H9 (cell line): ENCODE data around the gene ENKD1. TPM values are rescaled to one million over a fixed set of nuclear protein-coding genes. Genes with fewer than 3 reads are reported as not detected.

Experiments
- DNase-seq: peaks from one replicate; pipeline ENCODE4 v3.0.0-alpha.2; 2017
- H2AFZ ChIP-seq: one replicate; pipeline ENCODE4 v1.6.1; 2013; ENCODE audit warnings: mild to moderate bottlenecking, low read length, control low read depth, moderate library complexity
- H2AK5ac ChIP-seq: 2 replicates; pipeline ENCODE4 v1.6.1; 2013; ENCODE audit warnings: low read length, control low read depth, mixed read lengths; ENCODE audit not compliant: insufficient read length
- H2BK120ac ChIP-seq: one replicate; pipeline ENCODE4 v1.6.1; 2013; ENCODE audit warnings: low read depth, mild to moderate bottlenecking, low read length, control low read depth, inconsistent platforms; ENCODE audit not compliant: poor library complexity, severe bottlenecking
- H2BK12ac ChIP-seq: 2 replicates; pipeline ENCODE4 v1.6.1; 2013; ENCODE audit warnings: low read length, control low read depth, mixed read lengths, low read depth; ENCODE audit not compliant: insufficient read length
- H2BK15ac ChIP-seq: 2 replicates; pipeline ENCODE4 v1.6.1; 2013; ENCODE audit warnings: low read depth, low read length, control low read depth
- H2BK20ac ChIP-seq: one replicate; pipeline ENCODE4 v1.6.1; 2013; ENCODE audit warnings: low read depth, mild to moderate bottlenecking, low read length, control low read depth, inconsistent platforms; ENCODE audit not compliant: poor library complexity, severe bottlenecking
- H2BK5ac ChIP-seq: 2 replicates; pipeline ENCODE4 v1.6.1; 2013; ENCODE audit warnings: low read length, control low read depth, mixed read lengths; ENCODE audit not compliant: insufficient read length
- H3K14ac ChIP-seq: 2 replicates; pipeline ENCODE4 v1.6.1; 2013; ENCODE audit warnings: low read length, control low read depth; ENCODE audit not compliant: insufficient read depth
- H3K18ac ChIP-seq: 2 replicates; pipeline ENCODE4 v1.6.1; 2013; ENCODE audit warnings: low read depth, mild to moderate bottlenecking, mixed read lengths, low read length, control low read depth; ENCODE audit not compliant: insufficient read length
- H3K23ac ChIP-seq: 2 replicates; pipeline ENCODE4 v1.6.1; 2013; ENCODE audit warnings: low read length, control low read depth, mixed read lengths, low read depth; ENCODE audit not compliant: insufficient read length
- H3K23me2 ChIP-seq: 2 replicates; pipeline ENCODE4 v1.6.1; 2013; ENCODE audit warnings: low read depth, mild to moderate bottlenecking, mixed read lengths, low read length, control low read depth; ENCODE audit not compliant: insufficient read length, poor library complexity, severe bottlenecking
- H3K27ac ChIP-seq: 2 replicates; pipeline ENCODE4 v1.5.1; 2013; ENCODE audit warnings: low read length, control low read depth, mixed read lengths, low read depth; ENCODE audit not compliant: insufficient read length
- H3K27me3 ChIP-seq: 2 replicates; pipeline ENCODE4 v1.6.1; 2013; ENCODE audit warnings: low read length, control low read depth, inconsistent platforms; ENCODE audit not compliant: insufficient read depth
- H3K4ac ChIP-seq: 2 replicates; pipeline ENCODE4 v1.6.1; 2013; ENCODE audit warnings: low read depth, mild to moderate bottlenecking, control low read depth, inconsistent platforms, low read length, moderate library complexity
- H3K4me1 ChIP-seq: 2 replicates; pipeline ENCODE4 v1.6.1; 2013; ENCODE audit warnings: low read length, control low read depth, inconsistent platforms; ENCODE audit not compliant: insufficient read depth
- H3K4me2 ChIP-seq: 2 replicates; pipeline ENCODE4 v1.6.1; 2013; ENCODE audit warnings: low read length, control low read depth, mixed read lengths; ENCODE audit not compliant: insufficient read length, insufficient read depth
- H3K56ac ChIP-seq: 2 replicates; pipeline ENCODE4 v1.6.1; 2013; ENCODE audit warnings: low read depth, mild to moderate bottlenecking, mixed read lengths, low read length, control low read depth; ENCODE audit not compliant: insufficient read length
- H3K79me1 ChIP-seq: 2 replicates; pipeline ENCODE4 v1.6.1; 2013; ENCODE audit warnings: low read depth, mild to moderate bottlenecking, moderate library complexity, low read length, control low read depth, inconsistent platforms; ENCODE audit not compliant: insufficient read depth, poor library complexity, severe bottlenecking
- H3K79me2 ChIP-seq: 2 replicates; pipeline ENCODE4 v1.6.1; 2013; ENCODE audit warnings: low read length, control low read depth, inconsistent platforms; ENCODE audit not compliant: insufficient read depth
- H3K9ac ChIP-seq: 2 replicates; pipeline ENCODE4 v1.6.1; 2013; ENCODE audit warnings: low read length, control low read depth, mixed read lengths; ENCODE audit not compliant: insufficient read length; ENCODE audit errors: extremely low read depth
- H3K9me3 ChIP-seq: one replicate; pipeline ENCODE4 v1.6.1; 2013; ENCODE audit warnings: low read depth, low read length, inconsistent platforms; ENCODE audit not compliant: control insufficient read depth
- H3T11ph ChIP-seq: one replicate; pipeline ENCODE4 v1.6.1; 2013; ENCODE audit warnings: mild to moderate bottlenecking, low read length, control low read depth, inconsistent platforms
- H4K20me1 ChIP-seq: one replicate; pipeline ENCODE4 v1.6.1; 2013; ENCODE audit not compliant: control insufficient read depth, insufficient read length, insufficient read depth
- H4K5ac ChIP-seq: 2 replicates; pipeline ENCODE4 v1.6.1; 2013; ENCODE audit warnings: low read depth, mild to moderate bottlenecking, mixed read lengths, low read length, control low read depth; ENCODE audit not compliant: insufficient read length
- H4K8ac ChIP-seq: replicated peaks from 2 replicates; pipeline ENCODE4 v1.6.1; 2013; ENCODE audit warnings: low read length, control low read depth, mixed read lengths, low read depth; ENCODE audit not compliant: insufficient read length
- H4K91ac ChIP-seq: 2 replicates; pipeline ENCODE4 v1.6.1; 2013; ENCODE audit warnings: low read depth, mild to moderate bottlenecking, moderate library complexity, mixed read lengths, low read length, control low read depth; ENCODE audit not compliant: insufficient read length
- H3K27ac Mint-ChIP-seq, 3 experiments: 2 replicates in 2 of 3; 3 replicates in 1 of 3; pipeline ENCODE4 v1.8.0; 2020 to 2021; ENCODE audit warnings: mixed read lengths in 3 of 3, mild to moderate bottlenecking in 1 of 3, moderate library complexity in 1 of 3
- H3K27me3 Mint-ChIP-seq: 2 replicates; pipeline ENCODE4 v1.8.0; 2021; ENCODE audit warnings: low read depth, mild to moderate bottlenecking, moderate library complexity, mixed read lengths
- H3K36me3 Mint-ChIP-seq, 3 experiments: 2 replicates in 2 of 3; 3 replicates in 1 of 3; pipeline ENCODE4 v1.8.0; 2020 to 2021; ENCODE audit warnings: low read depth in 3 of 3, mixed read lengths in 3 of 3; ENCODE audit not compliant: insufficient read depth in 1 of 3
- H3K4me1 Mint-ChIP-seq, 2 experiments: 2 replicates each; pipeline ENCODE4 v1.8.0; 2020; ENCODE audit warnings: mixed read lengths in 2 of 2
- H3K4me3 Mint-ChIP-seq, 2 experiments: 2 replicates in 1 of 2; 3 replicates in 1 of 2; pipeline ENCODE4 v1.8.0; 2020 to 2021; ENCODE audit warnings: mild to moderate bottlenecking in 2 of 2, mixed read lengths in 2 of 2, moderate library complexity in 1 of 2
- H3K9me3 Mint-ChIP-seq, 2 experiments: 2 replicates in 1 of 2; 3 replicates in 1 of 2; pipeline ENCODE4 v1.8.0; 2020; ENCODE audit warnings: mild to moderate bottlenecking in 2 of 2, mixed read lengths in 2 of 2, moderate library complexity in 1 of 2
- CTCF ChIP-seq: fragments of 200-600 bp; sonication (generic); conservative IDR thresholded peaks from 3 replicates; pipeline ENCODE4 v1.8.0; 2021; ENCODE audit warnings: antibody characterized with exemption, mild to moderate bottlenecking
- WGBS: extraction: QIAGEN DNeasy Blood & Tissue Kit; methylation state at CpG from one replicate; pipeline ENCODE4 v1.1.7; 2013; ENCODE audit warnings: missing lambda C conversion rate, low lambda C conversion rate, mixed read lengths; ENCODE audit not compliant: insufficient read length; ENCODE audit errors: extremely low coverage; 5-methylcytosine and 5-hydroxymethylcytosine counted together
- total RNA-seq: library from RNA; stranded (reverse); gene quantifications from 2 replicates; pipeline ENCODE4 v1.2.1, GENCODE V29; 2021

The ENKD1 gene
- total RNA-seq, 1 experiment from 2014 or later = 9.5 TPM

- H3K9me3 Mint-ChIP-seq = no peaks in the 10 kb centered on the region; a peak in 1 of 5 replicates
- Histone ChIP-seq H4K20me1 (no peaks in the 10 kb centered on the region), H4K91ac (no peak within 1 kb of the TSS), H4K8ac (no peak within 1 kb of the TSS), H2AFZ (no peak within 1 kb of the TSS), H3K79me2 (no peaks in the 10 kb centered on the region), H2BK15ac (no peak within 1 kb of the TSS; the same call in 1 of the 2 replicates), H2BK12ac (no peak within 1 kb of the TSS), H3K23me2 (peaks cover 11% of the 10 kb centered on the region), H3K9me3 (no peaks in the 10 kb centered on the region), H2AK5ac (no peak within 1 kb of the TSS), H2BK20ac (no peak within 1 kb of the TSS), H3K27ac (no peak within 1 kb of the TSS), H3K4me2 (peak within 1 kb of the TSS; percentile 57), H3K4me1 (no peaks in the 10 kb centered on the region), H3K9ac (peak within 1 kb of the TSS; percentile 56), H3K79me1 (no peaks in the 10 kb centered on the region), H3K18ac (peak within 1 kb of the TSS; percentile 29), H4K5ac (no peak within 1 kb of the TSS), H2BK5ac (no peak within 1 kb of the TSS), H3K14ac (0 out of 2 replicates have a peak within 1 kb of the TSS, but pooled peaks have one; percentile 54), H3T11ph (no peak within 1 kb of the TSS), H3K56ac (no peak within 1 kb of the TSS), H3K27me3 (no peaks in the 10 kb centered on the region), H2BK120ac (no peak within 1 kb of the TSS), H3K23ac (no peak within 1 kb of the TSS), H3K4ac (no peak within 1 kb of the TSS)
- H3K4me1 Mint-ChIP-seq = peaks cover 11 to 22% of the 10 kb centered on the region in 2 experiments
- H3K36me3 Mint-ChIP-seq = peaks cover 12 to 32% (median 14%) of the 10 kb centered on the region in 3 experiments
- DNase-seq = peak; percentile 89
- no CpG with 5 or more reads among the region's 83 CpGs for WGBS
- H3K27me3 Mint-ChIP-seq = peaks cover under 1% of the 10 kb centered on the region
- peak within 1 kb of the TSS; percentile 85 to 94 for H3K4me3 Mint-ChIP-seq
- H3K27ac Mint-ChIP-seq = peak within 1 kb of the TSS; percentile 79 to 98 (median 98); a peak in 6 of 7 replicates
- no peak for TF ChIP-seq CTCF
Measured at GRCh38 chr16:67659675-67660563, 6.6 kb downstream of the ENKD1 start, which contains the start of gene ACD. ACD (minus strand) TSS chr16:67660260; CDS start chr16:67660220, 40 bp downstream.
